ENCODE measurements around the gene SNAP47.

Gene SNAP47

GRCh38 chr1:227768640-227769039 lies 33.4 kb downstream of the SNAP47 start:
- DNase-seq (ENCODE audit: low spot score): no peak

GRCh38 chr1:227769047-227769935 lies 34.1 kb downstream of the SNAP47 start:
- no peak for DNase-seq (ENCODE audit: low spot score)

- DNase-seq (ENCODE audit: low spot score): no peak
Observed at GRCh38 chr1:227769936-227770494, 34.8 kb downstream of the SNAP47 start.

- DNase-seq (ENCODE audit: low spot score): no peak
Observed at GRCh38 chr1:227770812-227771211, 35.6 kb downstream of the SNAP47 start.

- no peak for DNase-seq (ENCODE audit: low spot score)
Observed at GRCh38 chr1:227771326-227771725, 36.1 kb downstream of the SNAP47 start.

GRCh38 chr1:227771771-227772170 lies 36.5 kb downstream of the SNAP47 start:
- no peak for DNase-seq (ENCODE audit: low spot score)

- no peak for DNase-seq (ENCODE audit: low spot score)
Observed at GRCh38 chr1:227773558-227773957, 38.3 kb downstream of the SNAP47 start.

GRCh38 chr1:227774051-227774731 lies 39.0 kb downstream of the SNAP47 start:
- DNase-seq (ENCODE audit: low spot score): no peak

GRCh38 chr1:227774821-227775661 lies 39.8 kb downstream of the SNAP47 start:
- no peak for DNase-seq (ENCODE audit: low spot score)

- DNase-seq (ENCODE audit: low spot score): no peak
Observed at GRCh38 chr1:227775841-227776240, 40.6 kb downstream of the SNAP47 start.

- no peak for DNase-seq (ENCODE audit: low spot score)
Observed at GRCh38 chr1:227776331-227776771, 41.1 kb downstream of the SNAP47 start.

GRCh38 chr1:227777156-227777555 lies 41.9 kb downstream of the SNAP47 start:
- no peak for DNase-seq (ENCODE audit: low spot score)

- DNase-seq (ENCODE audit: low spot score): no peak
Observed at GRCh38 chr1:227777646-227778045, 42.4 kb downstream of the SNAP47 start.

GRCh38 chr1:227778401-227778947 lies 43.2 kb downstream of the SNAP47 start:
- no peak for DNase-seq (ENCODE audit: low spot score)

- no peak for DNase-seq (ENCODE audit: low spot score)
Observed at GRCh38 chr1:227779021-227779441, 43.8 kb downstream of the SNAP47 start.

- no peak for DNase-seq (ENCODE audit: low spot score)
Observed at GRCh38 chr1:227779685-227780084, 44.5 kb downstream of the SNAP47 start.

- no peak for DNase-seq (ENCODE audit: low spot score)
Observed at GRCh38 chr1:227780101-227781044, 45.1 kb downstream of the SNAP47 start.

- no peak for DNase-seq (ENCODE audit: low spot score)
Observed at GRCh38 chr1:227781314-227781930, 46.2 kb downstream of the SNAP47 start.

GRCh38 chr1:227782226-227782625 lies 47.0 kb downstream of the SNAP47 start:
- DNase-seq (ENCODE audit: low spot score): no peak

Measured in hematopoietic multipotent progenitor cell treated with erythropoietin and hydrocortisone succinate and interleukin-3 and kit ligand, for 15 days (in vitro differentiated cells).